ENCODE measurements around the gene L3MBTL4. TPM values are rescaled to one million over a fixed set of nuclear protein-coding genes. Genes with fewer than 3 reads are reported as not detected.

The L3MBTL4 gene
- total and polyA plus RNA-seq, 10 of the 15 experiments (the other 5 are each of a cell fraction or from before 2014, with no cell fraction given), result 1.3 to 8.7 (median 3.8) TPM

DNA sequence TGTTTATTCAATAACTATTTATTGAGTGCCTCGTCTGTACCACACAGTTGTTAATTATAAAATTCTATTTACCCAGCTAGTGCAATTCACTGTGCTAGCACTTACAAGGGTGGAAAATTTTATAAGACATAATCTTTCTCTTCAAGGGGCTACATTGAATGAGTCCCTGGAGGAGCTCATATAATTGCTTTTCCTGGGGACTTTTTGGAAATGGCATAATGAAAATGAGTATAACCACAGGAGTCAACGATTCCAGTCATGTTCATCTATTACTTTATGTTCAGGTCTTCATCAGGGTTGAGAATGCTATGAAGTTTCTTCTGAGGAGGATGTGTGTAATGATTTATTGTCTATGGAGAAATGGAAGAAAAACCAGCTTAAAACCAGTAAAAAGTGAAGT is 466.5 kb downstream of the L3MBTL4 start:
- Histone ChIP-seq H4K20me1 (ENCODE audit: control insufficient read depth, insufficient read depth) (no peaks in the 10 kb centered on the region), H2AFZ (ENCODE audit: control insufficient read depth, low read depth, low read length) (no peak overlapping the region), H3K27ac (ENCODE audit: control insufficient read depth, insufficient read depth) (no peak overlapping the region), H3K9ac (ENCODE audit: control insufficient read depth, insufficient read depth, low read length) (no peak overlapping the region), H3K27me3 (replicated peaks in 1 of 2; ENCODE audit: control insufficient read depth in 2 of 2, insufficient read depth in 2 of 2, low read length in 1 of 2) (no peaks in the 10 kb centered on the region), H3K79me2 (ENCODE audit: control insufficient read depth, insufficient read depth, low read length) (no peaks in the 10 kb centered on the region), H3K36me3 (ENCODE audit: control insufficient read depth in 2 of 2, insufficient read depth in 2 of 2, low read length in 1 of 2) (no peaks in the 10 kb centered on the region), H3K4me2 (ENCODE audit: control insufficient read depth, insufficient read depth) (no peak overlapping the region), H3K9me3 (replicated peaks; ENCODE audit: control insufficient read depth, insufficient read depth, low read length) (no peaks in the 10 kb centered on the region), H3K4me3 (no peak overlapping the region), H3K4me1 (ENCODE audit: control insufficient read depth, insufficient read depth, low read length) (no peaks in the 10 kb centered on the region)
- RAD21 ChIA-PET (ENCODE audit: unreplicated experiment), result no interaction called here
- in situ Hi-C loops (cut with MboI), result no loop called here
- FAIRE-seq (no peak), ATAC-seq (no peak), DNase-seq (ENCODE audit: low read depth, low spot score) (no peak)
- intact Hi-C loops (cut with micrococcal nuclease; ENCODE audit: unreplicated experiment), result no loop called here
- POLR2A ChIA-PET, result no interaction called here
- no peak for TF ChIP-seq ZNF24 (IDR thresholded peaks at IDR 0.05)
- no peak for TF ChIP-seq TCF7 (IDR thresholded peaks at IDR 0.05; ENCODE audit: borderline replicate concordance)
- TF ChIP-seq TCF3 (IDR thresholded peaks at IDR 0.05; ENCODE audit: borderline replicate concordance, insufficient read depth, low read depth, low read length), result no peak
- no peak for TF ChIP-seq NFIC (IDR thresholded peaks at IDR 0.05; ENCODE audit: low read depth, low read length)
- CTCF ChIA-PET, result interaction anchor here (0.7 to 1.8 kb wide), 2 partner anchors 69 to 112 kb away, joined by 3 to 4 read pairs; no protein-coding TSS in a partner anchor
- no TSS peak for BruUV-seq (replicated peaks)
- WGBS (ENCODE audit: insufficient coverage, insufficient replicate concordance, low lambda C conversion rate, missing lambda C conversion rate), result 0% methylated on average over 2 of the region's 2 CpGs
- SMC1A ChIA-PET (ENCODE audit: uncharacterized antibody, unreplicated experiment), result interaction anchor here (1.2 kb wide), 1 partner anchor 534 kb away, joined by 3 read pairs; no protein-coding TSS in a partner anchor

DNA sequence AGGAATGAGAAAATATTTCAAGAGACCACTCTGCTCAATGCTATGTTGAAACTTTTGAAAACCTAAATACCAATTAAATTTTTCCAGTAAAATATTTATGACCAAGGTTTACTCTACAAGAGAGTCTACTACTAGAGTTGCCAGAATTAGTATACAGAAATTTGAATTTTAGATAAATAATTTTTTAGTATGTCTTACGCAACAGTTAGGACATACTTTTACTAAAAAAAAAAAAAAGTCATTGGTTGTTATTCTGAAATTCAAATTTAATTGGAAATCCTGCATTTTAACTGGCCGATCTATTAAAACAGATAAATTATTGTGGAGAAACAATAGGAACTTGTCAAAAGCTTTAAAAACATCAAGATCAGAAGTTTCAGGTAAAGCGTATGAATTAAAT is 470.3 kb downstream of the L3MBTL4 start:
- Histone ChIP-seq H3K4me3 (no peak overlapping the region), H3K27me3 (replicated peaks in 1 of 2; ENCODE audit: control insufficient read depth in 2 of 2, insufficient read depth in 2 of 2, low read length in 1 of 2) (peaks cover 0 to 2% of the 10 kb centered on the region in 2 experiments; a peak in 1 of 4 replicates), H3K4me2 (ENCODE audit: control insufficient read depth, insufficient read depth) (no peak overlapping the region), H3K4me1 (ENCODE audit: control insufficient read depth, insufficient read depth, low read length) (no peaks in the 10 kb centered on the region), H4K20me1 (ENCODE audit: control insufficient read depth, insufficient read depth) (no peaks in the 10 kb centered on the region), H2AFZ (ENCODE audit: control insufficient read depth, low read depth, low read length) (no peak overlapping the region), H3K9me3 (replicated peaks; ENCODE audit: control insufficient read depth, insufficient read depth, low read length) (no peaks in the 10 kb centered on the region), H3K79me2 (ENCODE audit: control insufficient read depth, insufficient read depth, low read length) (no peaks in the 10 kb centered on the region), H3K9ac (ENCODE audit: control insufficient read depth, insufficient read depth, low read length) (no peak overlapping the region), H3K36me3 (ENCODE audit: control insufficient read depth in 2 of 2, insufficient read depth in 2 of 2, low read length in 1 of 2) (no peaks in the 10 kb centered on the region), H3K27ac (ENCODE audit: control insufficient read depth, insufficient read depth) (no peak overlapping the region)
- DNase-seq (ENCODE audit: low read depth, low spot score), result no peak
- ChIA-PET RAD21 (ENCODE audit: unreplicated experiment) (no interaction called here), CTCF (interaction anchor here (0.7 kb wide), 1 partner anchor 1061 kb away, joined by 3 read pairs; no protein-coding TSS in a partner anchor), POLR2A (no interaction called here), SMC1A (ENCODE audit: uncharacterized antibody, unreplicated experiment) (interaction anchor here (0.6 to 0.7 kb wide), 2 partner anchors 11 to 57 kb away, joined by 3 to 4 read pairs; no protein-coding TSS in a partner anchor)
- FAIRE-seq, result no peak
- BruUV-seq (replicated peaks), result no TSS peak
- intact Hi-C loops (cut with micrococcal nuclease; ENCODE audit: unreplicated experiment), result no loop called here
- in situ Hi-C loops (cut with MboI), result no loop called here
- no peak for ATAC-seq
- WGBS (ENCODE audit: insufficient coverage, insufficient replicate concordance, low lambda C conversion rate, missing lambda C conversion rate), result 95% methylated on average over 3 of the region's 3 CpGs
- TF ChIP-seq ZZZ3 (IDR thresholded peaks at IDR 0.05; ENCODE audit: control insufficient read depth, insufficient read length, low read depth) (no peak), SMAD1 (IDR thresholded peaks at IDR 0.05; ENCODE audit: low read depth, partially characterized antibody) (no peak), HDGF (IDR thresholded peaks at IDR 0.05) (no peak), GABPA (IDR thresholded peaks at IDR 0.05; ENCODE audit: low read depth) (no peak), CHD1 (IDR thresholded peaks at IDR 0.05; ENCODE audit: low read depth, low read length) (no peak), MYC (IDR thresholded peaks at IDR 0.05; ENCODE audit: insufficient read depth, insufficient read length, insufficient replicate concordance, low read length, severe bottlenecking) (no peak), NBN (IDR thresholded peaks at IDR 0.05) (no peak)
- TF ChIP-seq, protein P1, sequence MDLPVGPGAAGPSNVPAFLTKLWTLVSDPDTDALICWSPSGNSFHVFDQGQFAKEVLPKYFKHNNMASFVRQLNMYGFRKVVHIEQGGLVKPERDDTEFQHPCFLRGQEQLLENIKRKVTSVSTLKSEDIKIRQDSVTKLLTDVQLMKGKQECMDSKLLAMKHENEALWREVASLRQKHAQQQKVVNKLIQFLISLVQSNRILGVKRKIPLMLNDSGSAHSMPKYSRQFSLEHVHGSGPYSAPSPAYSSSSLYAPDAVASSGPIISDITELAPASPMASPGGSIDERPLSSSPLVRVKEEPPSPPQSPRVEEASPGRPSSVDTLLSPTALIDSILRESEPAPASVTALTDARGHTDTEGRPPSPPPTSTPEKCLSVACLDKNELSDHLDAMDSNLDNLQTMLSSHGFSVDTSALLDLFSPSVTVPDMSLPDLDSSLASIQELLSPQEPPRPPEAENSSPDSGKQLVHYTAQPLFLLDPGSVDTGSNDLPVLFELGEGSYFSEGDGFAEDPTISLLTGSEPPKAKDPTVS (IDR thresholded peaks at IDR 0.05; ENCODE audit: low read depth, low read length), result no peak
- TF ChIP-seq, protein P2, sequence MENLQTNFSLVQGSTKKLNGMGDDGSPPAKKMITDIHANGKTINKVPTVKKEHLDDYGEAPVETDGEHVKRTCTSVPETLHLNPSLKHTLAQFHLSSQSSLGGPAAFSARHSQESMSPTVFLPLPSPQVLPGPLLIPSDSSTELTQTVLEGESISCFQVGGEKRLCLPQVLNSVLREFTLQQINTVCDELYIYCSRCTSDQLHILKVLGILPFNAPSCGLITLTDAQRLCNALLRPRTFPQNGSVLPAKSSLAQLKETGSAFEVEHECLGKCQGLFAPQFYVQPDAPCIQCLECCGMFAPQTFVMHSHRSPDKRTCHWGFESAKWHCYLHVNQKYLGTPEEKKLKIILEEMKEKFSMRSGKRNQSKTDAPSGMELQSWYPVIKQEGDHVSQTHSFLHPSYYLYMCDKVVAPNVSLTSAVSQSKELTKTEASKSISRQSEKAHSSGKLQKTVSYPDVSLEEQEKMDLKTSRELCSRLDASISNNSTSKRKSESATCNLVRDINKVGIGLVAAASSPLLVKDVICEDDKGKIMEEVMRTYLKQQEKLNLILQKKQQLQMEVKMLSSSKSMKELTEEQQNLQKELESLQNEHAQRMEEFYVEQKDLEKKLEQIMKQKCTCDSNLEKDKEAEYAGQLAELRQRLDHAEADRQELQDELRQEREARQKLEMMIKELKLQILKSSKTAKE (IDR thresholded peaks at IDR 0.05; ENCODE audit: low read depth, poor library complexity, severe bottlenecking), result no peak
- TF ChIP-seq, protein P3, sequence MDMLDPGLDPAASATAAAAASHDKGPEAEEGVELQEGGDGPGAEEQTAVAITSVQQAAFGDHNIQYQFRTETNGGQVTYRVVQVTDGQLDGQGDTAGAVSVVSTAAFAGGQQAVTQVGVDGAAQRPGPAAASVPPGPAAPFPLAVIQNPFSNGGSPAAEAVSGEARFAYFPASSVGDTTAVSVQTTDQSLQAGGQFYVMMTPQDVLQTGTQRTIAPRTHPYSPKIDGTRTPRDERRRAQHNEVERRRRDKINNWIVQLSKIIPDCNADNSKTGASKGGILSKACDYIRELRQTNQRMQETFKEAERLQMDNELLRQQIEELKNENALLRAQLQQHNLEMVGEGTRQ (IDR thresholded peaks at IDR 0.05; ENCODE audit: borderline replicate concordance, low read depth, low read length), result no peak
